H9 (cell line): ENCODE measurements around the gene PDCD1. TPM values are rescaled to one million over a fixed set of nuclear protein-coding genes. Genes with fewer than 3 reads are reported as not detected.
A peak's percentile ranks its signal among the peaks of the same experiment; 100 is the strongest.

Source experiments
- DNase-seq: peaks from one replicate; pipeline ENCODE4 v3.0.0-alpha.2; 2017
- H2AFZ ChIP-seq: one replicate; pipeline ENCODE4 v1.6.1; 2013; ENCODE audit warnings: mild to moderate bottlenecking, low read length, control low read depth, moderate library complexity
- H2AK5ac ChIP-seq: 2 replicates; pipeline ENCODE4 v1.6.1; 2013; ENCODE audit warnings: low read length, control low read depth, mixed read lengths; ENCODE audit not compliant: insufficient read length
- H2BK120ac ChIP-seq: one replicate; pipeline ENCODE4 v1.6.1; 2013; ENCODE audit warnings: low read depth, mild to moderate bottlenecking, low read length, control low read depth, inconsistent platforms; ENCODE audit not compliant: poor library complexity, severe bottlenecking
- H2BK12ac ChIP-seq: 2 replicates; pipeline ENCODE4 v1.6.1; 2013; ENCODE audit warnings: low read length, control low read depth, mixed read lengths, low read depth; ENCODE audit not compliant: insufficient read length
- H2BK15ac ChIP-seq: 2 replicates; pipeline ENCODE4 v1.6.1; 2013; ENCODE audit warnings: low read depth, low read length, control low read depth
- H2BK20ac ChIP-seq: one replicate; pipeline ENCODE4 v1.6.1; 2013; ENCODE audit warnings: low read depth, mild to moderate bottlenecking, low read length, control low read depth, inconsistent platforms; ENCODE audit not compliant: poor library complexity, severe bottlenecking
- H2BK5ac ChIP-seq: 2 replicates; pipeline ENCODE4 v1.6.1; 2013; ENCODE audit warnings: low read length, control low read depth, mixed read lengths; ENCODE audit not compliant: insufficient read length
- H3K14ac ChIP-seq: 2 replicates; pipeline ENCODE4 v1.6.1; 2013; ENCODE audit warnings: low read length, control low read depth; ENCODE audit not compliant: insufficient read depth
- H3K18ac ChIP-seq: 2 replicates; pipeline ENCODE4 v1.6.1; 2013; ENCODE audit warnings: low read depth, mild to moderate bottlenecking, mixed read lengths, low read length, control low read depth; ENCODE audit not compliant: insufficient read length
- H3K23ac ChIP-seq: 2 replicates; pipeline ENCODE4 v1.6.1; 2013; ENCODE audit warnings: low read length, control low read depth, mixed read lengths, low read depth; ENCODE audit not compliant: insufficient read length
- H3K23me2 ChIP-seq: 2 replicates; pipeline ENCODE4 v1.6.1; 2013; ENCODE audit warnings: low read depth, mild to moderate bottlenecking, mixed read lengths, low read length, control low read depth; ENCODE audit not compliant: insufficient read length, poor library complexity, severe bottlenecking
- H3K27ac ChIP-seq: 2 replicates; pipeline ENCODE4 v1.5.1; 2013; ENCODE audit warnings: low read length, control low read depth, mixed read lengths, low read depth; ENCODE audit not compliant: insufficient read length
- H3K27me3 ChIP-seq: 2 replicates; pipeline ENCODE4 v1.6.1; 2013; ENCODE audit warnings: low read length, control low read depth, inconsistent platforms; ENCODE audit not compliant: insufficient read depth
- H3K4ac ChIP-seq: 2 replicates; pipeline ENCODE4 v1.6.1; 2013; ENCODE audit warnings: low read depth, mild to moderate bottlenecking, control low read depth, inconsistent platforms, low read length, moderate library complexity
- H3K4me1 ChIP-seq: 2 replicates; pipeline ENCODE4 v1.6.1; 2013; ENCODE audit warnings: low read length, control low read depth, inconsistent platforms; ENCODE audit not compliant: insufficient read depth
- H3K4me2 ChIP-seq: 2 replicates; pipeline ENCODE4 v1.6.1; 2013; ENCODE audit warnings: low read length, control low read depth, mixed read lengths; ENCODE audit not compliant: insufficient read length, insufficient read depth
- H3K56ac ChIP-seq: 2 replicates; pipeline ENCODE4 v1.6.1; 2013; ENCODE audit warnings: low read depth, mild to moderate bottlenecking, mixed read lengths, low read length, control low read depth; ENCODE audit not compliant: insufficient read length
- H3K79me1 ChIP-seq: 2 replicates; pipeline ENCODE4 v1.6.1; 2013; ENCODE audit warnings: low read depth, mild to moderate bottlenecking, moderate library complexity, low read length, control low read depth, inconsistent platforms; ENCODE audit not compliant: insufficient read depth, poor library complexity, severe bottlenecking
- H3K79me2 ChIP-seq: 2 replicates; pipeline ENCODE4 v1.6.1; 2013; ENCODE audit warnings: low read length, control low read depth, inconsistent platforms; ENCODE audit not compliant: insufficient read depth
- H3K9ac ChIP-seq: 2 replicates; pipeline ENCODE4 v1.6.1; 2013; ENCODE audit warnings: low read length, control low read depth, mixed read lengths; ENCODE audit not compliant: insufficient read length; ENCODE audit errors: extremely low read depth
- H3K9me3 ChIP-seq: one replicate; pipeline ENCODE4 v1.6.1; 2013; ENCODE audit warnings: low read depth, low read length, inconsistent platforms; ENCODE audit not compliant: control insufficient read depth
- H3T11ph ChIP-seq: one replicate; pipeline ENCODE4 v1.6.1; 2013; ENCODE audit warnings: mild to moderate bottlenecking, low read length, control low read depth, inconsistent platforms
- H4K20me1 ChIP-seq: one replicate; pipeline ENCODE4 v1.6.1; 2013; ENCODE audit not compliant: control insufficient read depth, insufficient read length, insufficient read depth
- H4K5ac ChIP-seq: 2 replicates; pipeline ENCODE4 v1.6.1; 2013; ENCODE audit warnings: low read depth, mild to moderate bottlenecking, mixed read lengths, low read length, control low read depth; ENCODE audit not compliant: insufficient read length
- H4K8ac ChIP-seq: replicated peaks from 2 replicates; pipeline ENCODE4 v1.6.1; 2013; ENCODE audit warnings: low read length, control low read depth, mixed read lengths, low read depth; ENCODE audit not compliant: insufficient read length
- H4K91ac ChIP-seq: 2 replicates; pipeline ENCODE4 v1.6.1; 2013; ENCODE audit warnings: low read depth, mild to moderate bottlenecking, moderate library complexity, mixed read lengths, low read length, control low read depth; ENCODE audit not compliant: insufficient read length
- H3K27ac Mint-ChIP-seq, 3 experiments: 2 replicates in 2 of 3; 3 replicates in 1 of 3; pipeline ENCODE4 v1.8.0; 2020 to 2021; ENCODE audit warnings: mixed read lengths in 3 of 3, mild to moderate bottlenecking in 1 of 3, moderate library complexity in 1 of 3
- H3K27me3 Mint-ChIP-seq: 2 replicates; pipeline ENCODE4 v1.8.0; 2021; ENCODE audit warnings: low read depth, mild to moderate bottlenecking, moderate library complexity, mixed read lengths
- H3K36me3 Mint-ChIP-seq, 3 experiments: 2 replicates in 2 of 3; 3 replicates in 1 of 3; pipeline ENCODE4 v1.8.0; 2020 to 2021; ENCODE audit warnings: low read depth in 3 of 3, mixed read lengths in 3 of 3; ENCODE audit not compliant: insufficient read depth in 1 of 3
- H3K4me1 Mint-ChIP-seq, 2 experiments: 2 replicates each; pipeline ENCODE4 v1.8.0; 2020; ENCODE audit warnings: mixed read lengths in 2 of 2
- H3K4me3 Mint-ChIP-seq, 2 experiments: 2 replicates in 1 of 2; 3 replicates in 1 of 2; pipeline ENCODE4 v1.8.0; 2020 to 2021; ENCODE audit warnings: mild to moderate bottlenecking in 2 of 2, mixed read lengths in 2 of 2, moderate library complexity in 1 of 2
- H3K9me3 Mint-ChIP-seq, 2 experiments: 2 replicates in 1 of 2; 3 replicates in 1 of 2; pipeline ENCODE4 v1.8.0; 2020; ENCODE audit warnings: mild to moderate bottlenecking in 2 of 2, mixed read lengths in 2 of 2, moderate library complexity in 1 of 2
- CTCF ChIP-seq: fragments of 200-600 bp; sonication (generic); conservative IDR thresholded peaks from 3 replicates; pipeline ENCODE4 v1.8.0; 2021; ENCODE audit warnings: antibody characterized with exemption, mild to moderate bottlenecking
- WGBS: extraction: QIAGEN DNeasy Blood & Tissue Kit; methylation state at CpG from one replicate; pipeline ENCODE4 v1.1.7; 2013; ENCODE audit warnings: missing lambda C conversion rate, low lambda C conversion rate, mixed read lengths; ENCODE audit not compliant: insufficient read length; ENCODE audit errors: extremely low coverage; 5-methylcytosine and 5-hydroxymethylcytosine counted together
- total RNA-seq: library from RNA; stranded (reverse); gene quantifications from 2 replicates; pipeline ENCODE4 v1.2.1, GENCODE V29; 2021

The PDCD1 gene
- total RNA-seq, 1 experiment from 2014 or later, result 1.6 TPM

DNA sequence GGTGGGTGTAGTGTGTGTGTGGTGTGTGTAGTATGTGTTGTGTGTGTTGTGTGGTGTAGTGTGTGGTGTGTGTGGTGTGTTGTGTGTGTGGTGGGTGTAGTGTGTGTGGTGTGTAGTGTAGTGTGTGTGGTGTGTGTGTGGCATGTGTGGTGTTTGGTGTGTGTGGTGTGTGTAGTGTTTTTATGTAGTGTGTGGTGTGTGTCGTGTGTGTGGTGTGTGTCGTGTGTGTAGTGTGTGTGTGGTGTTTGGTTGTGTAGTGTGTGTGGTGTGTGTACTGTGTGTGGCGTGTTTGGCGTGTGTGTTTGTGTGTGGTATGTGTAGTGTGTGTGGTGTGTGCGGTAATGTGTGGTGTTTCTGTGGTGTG, 6.1 kb upstream of the PDCD1 start:
- peaks cover 0 to 6% (median 0%) of the 10 kb centered on the region in 3 experiments; a peak in 2 of 7 replicates for H3K36me3 Mint-ChIP-seq
- TF ChIP-seq CTCF, result no peak
- Histone ChIP-seq H2BK5ac (no peak overlapping the region), H3K23me2 (no peaks in the 10 kb centered on the region), H4K8ac (peak overlapping the region; percentile 60), H3K9me3 (no peaks in the 10 kb centered on the region), H2BK120ac (no peak overlapping the region), H3T11ph (no peak overlapping the region), H2BK15ac (no peak overlapping the region), H3K23ac (no peak overlapping the region), H2BK12ac (no peak overlapping the region), H3K9ac (no peak overlapping the region), H3K4me1 (no peaks in the 10 kb centered on the region; the same call in 1 of the 2 replicates), H3K79me2 (no peaks in the 10 kb centered on the region), H3K27ac (no peak overlapping the region), H3K14ac (no peak overlapping the region), H3K4ac (no peak overlapping the region), H2AK5ac (no peak overlapping the region), H2AFZ (no peak overlapping the region), H4K20me1 (peaks cover 8% of the 10 kb centered on the region), H3K56ac (no peak overlapping the region), H3K4me2 (no peak overlapping the region), H4K5ac (peak overlapping the region; percentile 1), H3K27me3 (no peaks in the 10 kb centered on the region; the same call in 1 of the 2 replicates), H4K91ac (no peak overlapping the region), H3K18ac (no peak overlapping the region), H2BK20ac (no peak overlapping the region), H3K79me1 (no peaks in the 10 kb centered on the region)
- H3K9me3 Mint-ChIP-seq, result peaks cover 19 to 20% of the 10 kb centered on the region in 2 experiments
- H3K4me1 Mint-ChIP-seq, result peaks cover 4 to 17% of the 10 kb centered on the region in 2 experiments
- DNase-seq, result no peak
- H3K27me3 Mint-ChIP-seq, result peaks cover 18% of the 10 kb centered on the region
- 100% methylated on average over 5 of the region's 5 CpGs for WGBS
- no peak overlapping the region for H3K4me3 Mint-ChIP-seq
- peak overlapping the region in 1 of 3 experiments; percentile 63; a peak in 1 of 7 replicates for H3K27ac Mint-ChIP-seq
